Kidney tubule cell (primary cell): ENCODE measurements around the gene GSE1.
A peak's percentile ranks its signal among the peaks of the same experiment; 100 is the strongest.

Experiments used
- DNase-seq: peaks from one replicate; pipeline ENCODE4 v3.0.0-alpha.2; 2018; ENCODE audit warnings: low spot score

The GSE1 gene

DNA sequence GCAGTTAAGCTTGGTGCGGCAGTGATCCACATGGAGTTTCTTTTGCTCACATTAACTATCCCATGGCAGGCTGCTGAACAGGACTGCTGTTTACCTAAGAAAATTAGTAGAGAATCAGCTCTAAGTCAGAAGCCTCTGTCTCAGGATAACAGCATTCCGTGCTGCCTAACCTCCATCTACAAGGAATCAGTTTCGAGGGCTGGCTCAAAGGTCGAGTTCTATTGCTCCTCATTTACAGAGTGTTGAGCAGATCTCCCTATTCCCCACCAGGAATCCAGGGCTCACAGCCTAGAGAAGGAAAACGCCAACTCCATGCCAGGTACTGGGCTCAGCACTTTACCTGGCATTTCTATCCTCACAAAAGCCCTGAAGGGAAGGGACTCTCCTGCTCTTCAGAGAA lies 65.7 kb downstream of the GSE1 start:
- DNase-seq, result no peak

DNA sequence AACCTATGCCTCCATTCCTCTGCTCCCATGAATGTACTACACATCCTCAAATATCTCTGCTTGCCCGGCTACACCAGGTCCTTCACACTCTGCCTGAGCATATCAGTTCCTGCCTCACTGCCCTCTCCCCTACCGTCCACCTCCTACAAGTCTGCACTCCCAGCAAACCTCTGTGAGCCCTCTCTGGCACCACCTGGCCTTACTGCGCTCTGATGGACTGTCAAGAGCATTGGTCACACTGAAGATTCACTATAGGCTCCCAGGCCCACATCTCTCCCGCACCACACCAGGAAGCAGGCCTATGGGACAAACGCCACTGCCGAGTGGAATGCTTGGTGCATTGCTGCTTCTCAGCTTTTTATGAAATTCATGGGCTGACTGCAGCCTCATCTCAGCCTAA lies 66.7 kb downstream of the GSE1 start:
- DNase-seq, result no peak

DNA sequence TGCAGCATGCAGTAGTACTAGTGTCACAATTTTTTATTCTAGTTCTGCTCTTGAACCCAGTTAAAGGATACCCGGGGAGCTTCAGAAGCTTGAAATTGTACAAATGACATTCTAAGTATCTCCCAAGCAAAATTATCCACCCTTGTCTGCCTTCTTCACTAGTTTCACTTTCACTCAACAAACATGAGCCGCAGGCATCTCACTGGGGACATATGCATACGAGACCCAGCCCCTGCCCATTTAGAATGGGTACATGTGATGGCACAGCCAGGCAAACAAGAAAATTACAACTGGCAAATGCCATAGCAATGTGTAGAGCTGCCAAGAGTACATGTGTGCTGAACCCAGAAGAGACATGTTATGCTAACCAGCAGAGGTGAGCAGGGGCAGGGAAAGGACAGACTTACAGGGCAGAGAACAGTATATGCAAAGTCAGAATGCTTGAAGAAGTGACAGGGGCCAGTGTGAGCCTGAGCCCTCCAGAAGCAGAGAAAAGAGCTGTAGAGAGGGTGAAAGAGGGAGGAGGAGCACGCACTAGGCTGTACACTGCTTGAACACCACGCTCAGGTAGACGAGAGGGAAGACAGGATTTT lies 67.3 kb downstream of the GSE1 start:
- no peak for DNase-seq

DNA sequence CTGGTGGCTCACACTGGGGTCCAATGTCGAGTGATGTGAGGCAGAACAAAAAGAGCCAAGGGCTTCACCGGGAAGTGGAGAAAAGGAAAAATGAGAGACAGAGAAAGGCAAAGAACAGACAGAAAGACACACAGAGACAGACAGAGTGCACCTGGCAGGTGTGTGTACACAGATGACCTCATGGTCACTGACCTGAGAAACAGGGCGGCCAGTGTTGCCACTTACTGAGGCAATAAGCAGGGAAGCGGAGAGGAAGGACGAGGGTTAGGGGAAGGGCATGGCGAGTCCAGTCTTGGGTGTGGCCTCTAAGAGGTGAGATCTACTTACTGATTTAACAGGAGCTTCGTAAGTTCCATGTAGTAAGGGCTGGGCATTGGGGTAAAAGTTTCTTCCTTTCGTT lies 68.1 kb downstream of the GSE1 start:
- DNase-seq, result peak; percentile 56

DNA sequence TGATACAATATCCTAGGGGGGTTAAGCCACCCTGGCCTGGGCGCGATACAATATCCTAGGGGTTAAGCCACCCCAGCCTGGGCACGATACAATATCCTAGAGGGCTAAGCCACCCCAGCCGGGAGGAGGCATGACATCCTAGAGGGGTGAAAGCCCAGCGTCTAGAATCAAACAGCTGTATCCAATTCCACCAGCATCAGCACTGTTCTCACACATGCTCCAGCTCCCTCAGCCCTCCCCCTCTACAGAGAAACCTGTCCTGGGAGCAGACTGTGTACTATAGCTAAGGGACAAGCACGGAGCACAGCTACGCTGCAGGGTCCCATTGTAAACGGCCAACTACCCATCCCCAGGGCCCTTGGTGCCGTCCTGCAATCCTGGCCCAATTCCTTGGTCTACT lies 69.4 kb downstream of the GSE1 start:
- no peak for DNase-seq

DNA sequence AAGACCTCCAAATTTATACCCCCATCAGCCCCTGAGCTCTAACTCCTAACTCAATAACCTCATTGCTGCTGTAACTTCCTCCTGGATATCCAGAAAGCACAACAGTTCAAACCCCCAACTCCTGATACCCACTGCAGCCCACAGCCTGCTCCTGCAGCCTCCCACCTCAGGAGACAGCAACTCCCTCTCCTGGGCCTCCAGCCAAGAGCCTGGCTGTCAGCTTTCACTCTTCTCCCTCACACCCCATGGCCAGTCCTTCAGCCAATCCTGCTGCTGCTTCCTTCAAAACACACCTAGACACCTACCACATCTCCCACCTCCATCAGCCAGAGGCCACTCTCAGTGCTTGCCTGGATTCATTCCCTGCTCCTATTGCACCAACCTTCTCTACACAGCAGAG lies 70.2 kb downstream of the GSE1 start:
- no peak for DNase-seq

GRCh38 chr16:85685251-85685650 lies 72.1 kb downstream of the GSE1 start:
- DNase-seq, result no peak

GRCh38 chr16:85686912-85687591 lies 73.9 kb downstream of the GSE1 start:
- no peak for DNase-seq

GRCh38 chr16:85687651-85688471 lies 74.7 kb downstream of the GSE1 start:
- no peak for DNase-seq

- DNase-seq, result peak; percentile 93
Observed at GRCh38 chr16:85688586-85689284, 75.6 kb downstream of the GSE1 start, which contains the start of gene GINS2. TSS of gene GINS2 (minus strand) at chr16:85688954. CDS start at chr16:85688898, 56 bp downstream.

- DNase-seq, result no peak
Observed at GRCh38 chr16:85689285-85689949, 76.3 kb downstream of the GSE1 start.

- no peak for DNase-seq
Observed at GRCh38 chr16:85689950-85690320, 76.8 kb downstream of the GSE1 start.

GRCh38 chr16:85690469-85691064 lies 77.4 kb downstream of the GSE1 start:
- DNase-seq, result no peak

DNA sequence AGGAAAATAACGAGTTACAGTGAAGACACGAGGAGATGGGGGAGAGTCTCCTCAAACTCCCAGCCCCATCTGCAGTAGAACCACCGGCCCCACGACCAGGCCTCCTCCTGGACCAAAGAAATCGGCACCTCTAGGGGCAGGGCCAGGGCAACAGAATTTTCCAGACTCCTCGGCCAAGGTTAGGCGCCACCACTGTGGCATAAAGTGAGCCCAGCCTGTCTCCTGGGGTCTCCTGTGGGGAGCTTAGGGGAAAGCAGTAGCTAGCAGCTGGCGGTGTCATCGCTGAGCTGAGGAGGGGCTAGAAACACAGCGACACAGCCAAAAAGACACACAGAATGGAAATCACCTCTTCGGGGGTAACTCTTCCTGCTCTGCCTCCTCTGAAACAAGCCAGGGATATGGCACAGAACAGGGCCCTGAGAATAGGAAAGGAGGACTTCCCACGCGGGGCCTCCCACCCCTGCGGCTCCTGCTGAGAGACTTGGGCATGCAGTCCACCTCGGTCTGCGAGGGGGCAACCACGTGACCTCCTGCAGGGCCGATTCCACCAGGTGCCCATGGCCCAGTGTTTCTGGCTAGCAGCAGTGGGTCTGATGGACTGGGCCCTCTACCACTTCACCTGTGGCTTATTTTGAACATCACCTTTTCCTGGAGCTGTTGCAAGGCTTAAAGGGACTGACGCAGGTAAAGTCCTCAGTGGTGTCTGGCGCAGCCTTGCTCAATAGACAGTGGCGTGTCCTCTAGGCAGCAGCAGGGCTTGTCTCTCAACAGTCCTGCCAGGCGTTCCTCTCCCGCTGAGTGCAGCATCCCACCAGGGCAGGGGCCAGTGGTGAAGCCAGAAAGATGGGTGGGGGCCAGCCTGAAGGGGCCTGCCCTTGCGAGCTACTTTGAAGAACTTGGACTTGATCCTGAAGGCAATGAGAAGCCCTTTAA lies 82.3 kb downstream of the GSE1 start:
- no peak for DNase-seq

DNA sequence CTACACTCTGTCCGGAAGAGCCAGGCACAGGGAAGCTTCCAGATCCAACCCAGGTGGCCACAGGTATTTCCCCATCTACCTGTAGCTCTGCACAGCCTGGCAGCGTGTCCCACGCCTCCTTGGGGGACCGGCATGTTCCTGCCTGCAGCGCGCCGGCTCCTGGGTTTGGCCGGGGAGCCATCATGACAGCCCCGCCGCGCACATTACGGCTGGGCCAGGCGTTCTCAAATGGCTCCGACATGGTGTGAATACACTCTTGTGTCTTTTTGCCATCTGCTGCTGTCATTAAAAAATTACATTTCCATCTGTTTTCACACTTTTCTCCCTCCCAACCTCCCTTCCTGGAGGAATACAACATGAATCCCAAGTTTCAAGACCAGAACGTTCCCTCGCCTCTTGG lies 83.7 kb downstream of the GSE1 start:
- DNase-seq, result no peak

GRCh38 chr16:85697431-85697830 lies 84.3 kb downstream of the GSE1 start:
- no peak for DNase-seq

- DNase-seq, result no peak
Observed at GRCh38 chr16:85698459-85698891, 85.4 kb downstream of the GSE1 start.

GRCh38 chr16:85698935-85699558 lies 85.9 kb downstream of the GSE1 start:
- DNase-seq, result no peak

DNA sequence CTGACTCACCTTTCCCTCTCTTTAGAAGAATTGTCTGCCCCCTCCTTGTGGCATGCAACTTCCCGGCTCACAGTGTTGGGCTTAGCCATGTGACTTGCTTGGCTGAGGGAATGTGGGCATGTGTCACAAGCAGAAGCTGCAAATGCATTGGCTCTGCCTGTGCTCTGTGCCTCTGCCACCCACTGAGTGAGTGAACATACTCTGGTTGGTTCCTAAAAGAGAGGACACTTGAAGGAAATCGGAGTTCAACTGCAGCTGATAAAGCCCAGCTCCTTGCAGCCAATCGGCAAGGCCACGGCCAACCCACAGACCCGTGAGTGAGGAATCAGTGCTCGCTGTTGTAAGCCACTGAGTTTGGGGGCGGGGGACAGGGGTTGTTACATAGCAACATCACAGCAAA lies 86.5 kb downstream of the GSE1 start:
- DNase-seq, result peak; percentile 70

- no peak for DNase-seq
Observed at GRCh38 chr16:85704011-85704410, 90.9 kb downstream of the GSE1 start.
